ENCODE measurements around the gene MEGF11. TPM values are rescaled to one million over a fixed set of nuclear protein-coding genes. Genes with fewer than 3 reads are reported as not detected.

MEGF11 gene
- total RNA-seq, 1 donor from 2014 or later, result not detected

GRCh38 chr15:66089049-66089448 is 164.5 kb downstream of the MEGF11 start:
- no peak for DNase-seq (ENCODE audit: low read depth)
- TF ChIP-seq CTCF (IDR thresholded peaks at IDR 0.05; ENCODE audit: insufficient read depth, low read length, severe bottlenecking), result no peak
- FAIRE-seq, result peak; percentile 50
- no peak overlapping the region for H3K4me3 ChIP-seq (ENCODE audit: low read depth, low read length)
- no peaks in the 10 kb centered on the region for H3K36me3 ChIP-seq (ENCODE audit: control insufficient read depth, insufficient read depth, low read length)
- peaks cover 3% of the 10 kb centered on the region for H3K27me3 ChIP-seq (ENCODE audit: control insufficient read depth, insufficient read depth, low read length)

GRCh38 chr15:66085128-66085527 is 168.4 kb downstream of the MEGF11 start:
- FAIRE-seq, result no peak
- TF ChIP-seq CTCF (IDR thresholded peaks at IDR 0.05; ENCODE audit: insufficient read depth, low read length, severe bottlenecking), result peak; percentile 2
- no peaks in the 10 kb centered on the region for H3K36me3 ChIP-seq (ENCODE audit: control insufficient read depth, insufficient read depth, low read length)
- H3K4me3 ChIP-seq (ENCODE audit: low read depth, low read length), result no peak overlapping the region
- no peaks in the 10 kb centered on the region for H3K27me3 ChIP-seq (ENCODE audit: control insufficient read depth, insufficient read depth, low read length)
- no peak for DNase-seq (ENCODE audit: low read depth)

GRCh38 chr15:66084704-66085103 is 168.8 kb downstream of the MEGF11 start:
- DNase-seq (ENCODE audit: low read depth) (no peak), FAIRE-seq (no peak)
- no peak for TF ChIP-seq CTCF (IDR thresholded peaks at IDR 0.05; ENCODE audit: insufficient read depth, low read length, severe bottlenecking)
- Histone ChIP-seq H3K4me3 (ENCODE audit: low read depth, low read length) (no peak overlapping the region), H3K36me3 (ENCODE audit: control insufficient read depth, insufficient read depth, low read length) (no peaks in the 10 kb centered on the region), H3K27me3 (ENCODE audit: control insufficient read depth, insufficient read depth, low read length) (peaks cover under 1% of the 10 kb centered on the region)

GRCh38 chr15:66080717-66081398 is 172.7 kb downstream of the MEGF11 start:
- no peak for FAIRE-seq

GRCh38 chr15:66078929-66079275 is 174.6 kb downstream of the MEGF11 start:
- H3K36me3 ChIP-seq (ENCODE audit: control insufficient read depth, insufficient read depth, low read length), result no peaks in the 10 kb centered on the region
- no peak overlapping the region for H3K4me3 ChIP-seq (ENCODE audit: low read depth, low read length)
- no peak for TF ChIP-seq CTCF (IDR thresholded peaks at IDR 0.05; ENCODE audit: insufficient read depth, low read length, severe bottlenecking)
- FAIRE-seq (no peak), DNase-seq (ENCODE audit: low read depth) (no peak)
- peaks cover 3% of the 10 kb centered on the region for H3K27me3 ChIP-seq (ENCODE audit: control insufficient read depth, insufficient read depth, low read length)

More at GRCh38 chr15:66080717-66081398, 172.7 kb downstream of the MEGF11 start:
- no peaks in the 10 kb centered on the region for H3K36me3 ChIP-seq (ENCODE audit: control insufficient read depth, insufficient read depth, low read length)
- peak; percentile 17 for DNase-seq (ENCODE audit: low read depth)
- no peak for TF ChIP-seq CTCF (IDR thresholded peaks at IDR 0.05; ENCODE audit: insufficient read depth, low read length, severe bottlenecking)
- peaks cover 3% of the 10 kb centered on the region for H3K27me3 ChIP-seq (ENCODE audit: control insufficient read depth, insufficient read depth, low read length)
- H3K4me3 ChIP-seq (ENCODE audit: low read depth, low read length), result no peak overlapping the region
